ENCODE measurements around the gene PSTPIP2.
A peak's percentile ranks its signal among the peaks of the same experiment; 100 is the strongest.

Gene PSTPIP2

GRCh38 chr18:46028536-46028891, 43.5 kb downstream of the PSTPIP2 start:
- Histone ChIP-seq H3K9me3 (ENCODE audit: control insufficient read depth, low read length) (no peaks in the 10 kb centered on the region), H3K27me3 (ENCODE audit: control insufficient read depth, insufficient read depth, low read length) (no peaks in the 10 kb centered on the region), H3K79me2 (no peaks in the 10 kb centered on the region), H3K9ac (no peak overlapping the region), H2AFZ (peak overlapping the region; percentile 98), H3K36me3 (ENCODE audit: control insufficient read depth, insufficient read depth, low read length) (no peaks in the 10 kb centered on the region), H3K4me3 (ENCODE audit: low read depth, low read length) (peak overlapping the region; percentile 57), H3K27ac (peak overlapping the region; percentile 37), H3K4me2 (ENCODE audit: low read length) (peak overlapping the region; percentile 77), H3K4me1 (no peaks in the 10 kb centered on the region)
- TF ChIP-seq CTCF (IDR thresholded peaks at IDR 0.05): no peak

GRCh38 chr18:46019936-46020335, 52.1 kb downstream of the PSTPIP2 start:
- no peak overlapping the region for H3K27ac ChIP-seq

GRCh38 chr18:46013484-46014189, 58.4 kb downstream of the PSTPIP2 start:
- Histone ChIP-seq H3K4me1 (no peaks in the 10 kb centered on the region), H2AFZ (no peak overlapping the region), H3K9me3 (ENCODE audit: control insufficient read depth, low read length) (no peaks in the 10 kb centered on the region), H3K9ac (no peak overlapping the region), H3K79me2 (no peaks in the 10 kb centered on the region), H3K27me3 (ENCODE audit: control insufficient read depth, insufficient read depth, low read length) (no peaks in the 10 kb centered on the region), H3K27ac (no peak overlapping the region), H3K4me3 (ENCODE audit: low read depth, low read length) (no peak overlapping the region), H3K36me3 (ENCODE audit: control insufficient read depth, insufficient read depth, low read length) (no peaks in the 10 kb centered on the region), H3K4me2 (ENCODE audit: low read length) (no peak overlapping the region)
- no peak for TF ChIP-seq CTCF (IDR thresholded peaks at IDR 0.05)

More at GRCh38 chr18:46019936-46020335, 52.1 kb downstream of the PSTPIP2 start:
- Histone ChIP-seq H3K27me3 (ENCODE audit: control insufficient read depth, insufficient read depth, low read length) (no peaks in the 10 kb centered on the region), H3K9ac (no peak overlapping the region), H3K4me3 (ENCODE audit: low read depth, low read length) (no peak overlapping the region), H3K4me2 (ENCODE audit: low read length) (no peak overlapping the region), H3K79me2 (no peaks in the 10 kb centered on the region), H3K9me3 (ENCODE audit: control insufficient read depth, low read length) (no peaks in the 10 kb centered on the region), H3K36me3 (ENCODE audit: control insufficient read depth, insufficient read depth, low read length) (no peaks in the 10 kb centered on the region), H2AFZ (no peak overlapping the region), H3K4me1 (no peaks in the 10 kb centered on the region)
- no peak for TF ChIP-seq CTCF (IDR thresholded peaks at IDR 0.05)

GRCh38 chr18:46010676-46011075, 61.4 kb downstream of the PSTPIP2 start:
- Histone ChIP-seq H3K4me1 (no peaks in the 10 kb centered on the region), H3K36me3 (ENCODE audit: control insufficient read depth, insufficient read depth, low read length) (no peaks in the 10 kb centered on the region), H3K9me3 (ENCODE audit: control insufficient read depth, low read length) (no peaks in the 10 kb centered on the region), H3K9ac (no peak overlapping the region), H3K27me3 (ENCODE audit: control insufficient read depth, insufficient read depth, low read length) (no peaks in the 10 kb centered on the region), H3K27ac (no peak overlapping the region), H3K4me2 (ENCODE audit: low read length) (no peak overlapping the region), H3K79me2 (no peaks in the 10 kb centered on the region), H3K4me3 (ENCODE audit: low read depth, low read length) (no peak overlapping the region), H2AFZ (no peak overlapping the region)
- TF ChIP-seq CTCF (IDR thresholded peaks at IDR 0.05): no peak

- TF ChIP-seq CTCF (IDR thresholded peaks at IDR 0.05): no peak
- no peak overlapping the region for H3K27ac ChIP-seq
- no peaks in the 10 kb centered on the region for H3K79me2 ChIP-seq
- no peak overlapping the region for H3K4me3 ChIP-seq (ENCODE audit: low read depth, low read length)
- H3K4me2 ChIP-seq (ENCODE audit: low read length): no peak overlapping the region
- no peaks in the 10 kb centered on the region for H3K4me1 ChIP-seq
- no peaks in the 10 kb centered on the region for H3K27me3 ChIP-seq (ENCODE audit: control insufficient read depth, insufficient read depth, low read length)
- no peak overlapping the region for H3K9ac ChIP-seq
- H3K9me3 ChIP-seq (ENCODE audit: control insufficient read depth, low read length): no peaks in the 10 kb centered on the region
- H2AFZ ChIP-seq: no peak overlapping the region
- no peaks in the 10 kb centered on the region for H3K36me3 ChIP-seq (ENCODE audit: control insufficient read depth, insufficient read depth, low read length)
Observed at GRCh38 chr18:46010050-46010449, 62.0 kb downstream of the PSTPIP2 start.

Data from parathyroid adenoma (tissue), 2 donors.